Coronary artery (tissue), 2 donors: ENCODE measurements around the gene UGGT1.

Experiments used
- DNase-seq: peaks from one replicate; pipeline ENCODE4 v3.0.0-alpha.2; 2017; ENCODE audit warnings: low spot score
- H3K27ac ChIP-seq, 2 donors: fragments of 200-600 bp; sonication (generic); one replicate each; pipeline ENCODE4 v1.5.1; 2016 to 2019
- H3K4me3 ChIP-seq: fragments of 200-600 bp; sonication (generic); 2 replicates; pipeline ENCODE4 v1.5.1; 2016; ENCODE audit warnings: mild to moderate bottlenecking, moderate library complexity
- TF ChIP-seq, protein P1 (sequence below): fragments of 200-600 bp; sonication (generic); IDR thresholded peaks from one replicate; pipeline ENCODE4 v1.5.1; 2019; ENCODE audit warnings: antibody characterized with exemption

Gene UGGT1

DNA sequence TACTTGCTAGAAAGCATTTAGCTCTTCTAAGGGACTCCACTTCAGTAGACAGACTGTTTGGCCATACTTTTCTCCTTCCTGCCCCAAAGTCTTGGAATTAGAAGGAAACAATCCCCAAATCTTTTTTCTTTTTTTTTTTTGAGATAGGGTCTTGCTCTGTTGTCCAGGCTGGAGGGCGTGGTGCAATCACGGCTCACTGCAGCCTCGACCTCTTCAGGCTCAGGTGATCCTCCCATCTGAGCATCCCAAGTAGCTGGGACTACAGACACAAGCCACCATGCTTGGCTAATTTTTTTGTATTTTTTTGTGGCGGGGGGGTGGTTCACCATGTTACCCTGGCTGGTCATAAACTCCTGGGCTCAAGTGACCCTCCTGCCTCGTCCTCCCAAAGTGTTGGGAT lies 6.2 kb upstream of the UGGT1 start:
- no peak for DNase-seq
- no peak overlapping the region for H3K27ac ChIP-seq
- TF ChIP-seq, protein P1, sequence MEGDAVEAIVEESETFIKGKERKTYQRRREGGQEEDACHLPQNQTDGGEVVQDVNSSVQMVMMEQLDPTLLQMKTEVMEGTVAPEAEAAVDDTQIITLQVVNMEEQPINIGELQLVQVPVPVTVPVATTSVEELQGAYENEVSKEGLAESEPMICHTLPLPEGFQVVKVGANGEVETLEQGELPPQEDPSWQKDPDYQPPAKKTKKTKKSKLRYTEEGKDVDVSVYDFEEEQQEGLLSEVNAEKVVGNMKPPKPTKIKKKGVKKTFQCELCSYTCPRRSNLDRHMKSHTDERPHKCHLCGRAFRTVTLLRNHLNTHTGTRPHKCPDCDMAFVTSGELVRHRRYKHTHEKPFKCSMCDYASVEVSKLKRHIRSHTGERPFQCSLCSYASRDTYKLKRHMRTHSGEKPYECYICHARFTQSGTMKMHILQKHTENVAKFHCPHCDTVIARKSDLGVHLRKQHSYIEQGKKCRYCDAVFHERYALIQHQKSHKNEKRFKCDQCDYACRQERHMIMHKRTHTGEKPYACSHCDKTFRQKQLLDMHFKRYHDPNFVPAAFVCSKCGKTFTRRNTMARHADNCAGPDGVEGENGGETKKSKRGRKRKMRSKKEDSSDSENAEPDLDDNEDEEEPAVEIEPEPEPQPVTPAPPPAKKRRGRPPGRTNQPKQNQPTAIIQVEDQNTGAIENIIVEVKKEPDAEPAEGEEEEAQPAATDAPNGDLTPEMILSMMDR = no peak
- H3K4me3 ChIP-seq = no peak overlapping the region

DNA sequence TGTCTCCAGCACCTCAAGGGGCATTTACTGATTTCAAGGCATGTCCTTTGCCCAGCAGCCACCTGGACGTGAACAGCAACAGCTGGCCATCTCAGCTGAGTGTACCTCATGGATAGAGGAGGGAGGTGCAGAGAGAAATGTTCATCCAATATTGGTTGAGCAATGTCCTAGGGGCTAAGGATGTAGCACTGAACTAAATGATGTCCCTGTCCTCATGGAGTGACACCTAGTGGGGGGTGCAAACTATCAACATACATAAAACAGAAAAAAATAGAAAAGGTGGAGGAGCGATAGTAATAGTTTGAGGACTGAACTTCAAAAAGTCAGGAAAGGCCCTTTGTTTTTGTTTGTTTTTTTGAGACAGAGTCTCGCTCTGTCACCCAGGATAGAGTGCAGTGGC lies 4.8 kb upstream of the UGGT1 start:
- no peak overlapping the region for H3K27ac ChIP-seq
- DNase-seq = no peak
- no peak overlapping the region for H3K4me3 ChIP-seq
- TF ChIP-seq, protein P1 = no peak

- Histone ChIP-seq H3K4me3 (peak overlapping the region; percentile 87), H3K27ac (peak overlapping the region; percentile 66 to 91)
- DNase-seq = no peak
- TF ChIP-seq, protein P1 = no peak
Measured at GRCh38 chr2:128090575-128090944, 440 bp upstream of the UGGT1 start.

GRCh38 chr2:128091726-128092080 lies 703 bp downstream of the UGGT1 start:
- DNase-seq = no peak
- peak overlapping the region; percentile 87 for H3K4me3 ChIP-seq
- H3K27ac ChIP-seq = peak overlapping the region in 1 of 2 donors; percentile 91
- TF ChIP-seq, protein P1 = no peak

GRCh38 chr2:128092656-128093055 lies 1.7 kb downstream of the UGGT1 start:
- TF ChIP-seq, protein P1 = no peak
- no peak overlapping the region for H3K4me3 ChIP-seq
- DNase-seq = no peak
- H3K27ac ChIP-seq = no peak overlapping the region

- TF ChIP-seq, protein P1 = no peak
- H3K4me3 ChIP-seq = no peak overlapping the region
- no peak for DNase-seq
- no peak overlapping the region for H3K27ac ChIP-seq
Measured at GRCh38 chr2:128093762-128094161, 2.8 kb downstream of the UGGT1 start.

- Histone ChIP-seq H3K27ac (no peak overlapping the region), H3K4me3 (no peak overlapping the region)
- TF ChIP-seq, protein P1 = no peak
- DNase-seq = no peak
Measured at GRCh38 chr2:128095201-128095600, 4.2 kb downstream of the UGGT1 start.
